Articular chondrocyte of knee joint (primary cell): Measurements from ENCODE around the gene GPR50. TPM values are rescaled to one million over a fixed set of nuclear protein-coding genes. Genes with fewer than 3 reads are reported as not detected.

Experiments
- small RNA-seq: library from RNA; depleted of rRNA; stranded (forward); fragments of <200 nt; gene quantifications from one replicate; pipeline ENCODE3, GENCODE V24; 2012
- total RNA-seq: library from RNA; depleted of rRNA; stranded (reverse); fragments of >200 nt; gene quantifications from 2 replicates; pipeline ENCODE4 v1.2.3, GENCODE V29; 2012

Gene GPR50
- total RNA-seq, result not detected in 2 replicates

DNA sequence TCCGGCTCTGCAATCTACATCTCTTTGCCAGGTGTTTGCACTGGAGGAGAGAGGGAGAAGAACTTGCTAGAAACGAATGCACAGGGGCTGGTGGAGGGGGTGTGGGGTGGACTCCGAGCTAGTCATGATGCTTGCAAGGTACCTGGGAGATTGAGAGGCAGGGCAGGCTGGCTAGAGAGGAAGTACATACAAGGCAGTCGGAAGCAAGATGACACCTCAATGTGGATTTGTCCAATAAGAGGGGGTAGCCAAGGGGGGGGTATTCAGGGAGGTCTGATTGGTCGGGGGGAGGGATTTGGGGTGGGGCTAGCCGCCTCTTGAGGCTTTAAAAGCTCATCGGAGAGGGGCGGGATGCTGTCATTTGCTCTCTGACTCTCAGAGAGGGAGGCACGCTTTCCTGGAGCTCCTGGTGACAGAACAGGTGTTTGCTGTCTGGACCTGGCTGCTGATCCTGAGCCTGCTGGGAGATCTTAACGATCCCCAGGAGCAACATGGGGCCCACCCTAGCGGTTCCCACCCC is at the start of gene GPR50:
Gene GPR50, plus strand, starts transcription at position 354 of the 520 bp plus-strand sequence. Its CDS starts 138 bp downstream, at position 492.

Small RNA genes within 50 kb of the gene (small RNA-seq; reads per million reads assigned to genes)
- not detected for gene MIR4330

Other genes starting within 250 kb of the GPR50 start
- gene HMGB3, start 193.2 kb upstream of the GPR50 start, total RNA-seq, result 10.6 and 13.9 TPM in 2 replicates
- 89.4 and 108 TPM in 2 replicates for gene VMA21, start 220.6 kb downstream of the GPR50 start, total RNA-seq